ENCODE measurements around the gene SLC44A1. TPM values are rescaled to one million over a fixed set of nuclear protein-coding genes. Genes with fewer than 3 reads are reported as not detected.
A peak's percentile ranks its signal among the peaks of the same experiment; 100 is the strongest.

SLC44A1 gene
- total and polyA plus RNA-seq, 2 of the 13 experiments (the other 11 are each of a cell fraction or from before 2014, with no cell fraction given), result 21.4 to 40.8 TPM

DNA sequence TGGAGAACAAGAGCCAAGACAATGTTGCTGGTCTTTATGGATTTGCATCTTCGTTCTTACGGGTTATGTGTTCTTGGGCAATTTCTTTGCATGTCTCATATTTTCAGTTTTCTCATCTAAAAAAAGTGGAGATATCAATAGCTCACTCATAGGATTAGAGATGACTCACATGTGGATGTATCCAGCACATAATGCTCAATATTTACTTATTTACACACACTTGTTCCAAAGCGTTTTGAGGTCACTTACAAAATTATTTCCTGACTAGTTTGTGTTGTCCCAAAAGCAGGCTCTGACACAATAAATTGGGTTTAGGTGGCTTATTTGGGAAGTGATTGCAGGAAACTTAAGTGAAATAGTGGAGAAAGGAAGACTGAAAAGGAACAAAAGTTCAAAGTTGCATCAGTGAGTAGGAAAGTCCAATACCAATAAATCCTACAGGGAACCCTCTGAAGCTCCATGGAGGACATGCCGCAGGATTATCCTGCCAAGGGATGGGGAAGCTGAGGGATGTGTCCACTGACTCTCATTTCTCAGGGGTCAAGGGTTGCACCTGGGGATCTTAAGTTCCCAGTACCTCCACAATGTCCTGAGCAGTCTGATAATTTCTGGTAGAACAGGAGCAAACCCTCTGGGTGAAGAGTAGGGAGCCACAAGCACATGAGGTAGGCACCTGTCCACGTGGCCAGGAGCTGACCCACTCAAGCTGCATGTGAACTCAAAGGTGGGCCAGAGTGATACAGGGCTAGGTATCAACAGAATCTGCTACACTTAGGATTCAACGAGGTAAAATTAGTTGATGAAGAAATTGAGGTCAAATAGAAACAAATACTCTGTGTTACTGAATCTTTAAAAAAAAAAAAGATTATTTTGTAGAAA, 37.4 kb upstream of the SLC44A1 start:
- TF ChIP-seq MYNN (CRISPR knock-in tag; IDR thresholded peaks at IDR 0.05; ENCODE audit: low read depth) (no peak), FOSL2 (CRISPR knock-in tag; IDR thresholded peaks at IDR 0.05) (peak; percentile 26; the same call in 1 of the 2 replicates), SP2 (CRISPR knock-in tag; IDR thresholded peaks at IDR 0.05) (no peak)
- TF ChIP-seq, protein P1, sequence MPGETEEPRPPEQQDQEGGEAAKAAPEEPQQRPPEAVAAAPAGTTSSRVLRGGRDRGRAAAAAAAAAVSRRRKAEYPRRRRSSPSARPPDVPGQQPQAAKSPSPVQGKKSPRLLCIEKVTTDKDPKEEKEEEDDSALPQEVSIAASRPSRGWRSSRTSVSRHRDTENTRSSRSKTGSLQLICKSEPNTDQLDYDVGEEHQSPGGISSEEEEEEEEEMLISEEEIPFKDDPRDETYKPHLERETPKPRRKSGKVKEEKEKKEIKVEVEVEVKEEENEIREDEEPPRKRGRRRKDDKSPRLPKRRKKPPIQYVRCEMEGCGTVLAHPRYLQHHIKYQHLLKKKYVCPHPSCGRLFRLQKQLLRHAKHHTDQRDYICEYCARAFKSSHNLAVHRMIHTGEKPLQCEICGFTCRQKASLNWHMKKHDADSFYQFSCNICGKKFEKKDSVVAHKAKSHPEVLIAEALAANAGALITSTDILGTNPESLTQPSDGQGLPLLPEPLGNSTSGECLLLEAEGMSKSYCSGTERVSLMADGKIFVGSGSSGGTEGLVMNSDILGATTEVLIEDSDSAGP (CRISPR knock-in tag; IDR thresholded peaks at IDR 0.05; ENCODE audit: borderline replicate concordance), result no peak
- TF ChIP-seq, protein P2, sequence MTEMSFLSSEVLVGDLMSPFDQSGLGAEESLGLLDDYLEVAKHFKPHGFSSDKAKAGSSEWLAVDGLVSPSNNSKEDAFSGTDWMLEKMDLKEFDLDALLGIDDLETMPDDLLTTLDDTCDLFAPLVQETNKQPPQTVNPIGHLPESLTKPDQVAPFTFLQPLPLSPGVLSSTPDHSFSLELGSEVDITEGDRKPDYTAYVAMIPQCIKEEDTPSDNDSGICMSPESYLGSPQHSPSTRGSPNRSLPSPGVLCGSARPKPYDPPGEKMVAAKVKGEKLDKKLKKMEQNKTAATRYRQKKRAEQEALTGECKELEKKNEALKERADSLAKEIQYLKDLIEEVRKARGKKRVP (CRISPR knock-in tag; IDR thresholded peaks at IDR 0.05), result peak in 1 of 2 experiments; percentile 52; a peak in 2 of 4 replicates
- TF ChIP-seq, protein P3, sequence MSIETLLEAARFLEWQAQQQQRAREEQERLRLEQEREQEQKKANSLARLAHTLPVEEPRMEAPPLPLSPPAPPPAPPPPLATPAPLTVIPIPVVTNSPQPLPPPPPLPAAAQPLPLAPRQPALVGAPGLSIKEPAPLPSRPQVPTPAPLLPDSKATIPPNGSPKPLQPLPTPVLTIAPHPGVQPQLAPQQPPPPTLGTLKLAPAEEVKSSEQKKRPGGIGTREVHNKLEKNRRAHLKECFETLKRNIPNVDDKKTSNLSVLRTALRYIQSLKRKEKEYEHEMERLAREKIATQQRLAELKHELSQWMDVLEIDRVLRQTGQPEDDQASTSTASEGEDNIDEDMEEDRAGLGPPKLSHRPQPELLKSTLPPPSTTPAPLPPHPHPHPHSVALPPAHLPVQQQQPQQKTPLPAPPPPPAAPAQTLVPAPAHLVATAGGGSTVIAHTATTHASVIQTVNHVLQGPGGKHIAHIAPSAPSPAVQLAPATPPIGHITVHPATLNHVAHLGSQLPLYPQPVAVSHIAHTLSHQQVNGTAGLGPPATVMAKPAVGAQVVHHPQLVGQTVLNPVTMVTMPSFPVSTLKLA (IDR thresholded peaks at IDR 0.05), result peak; percentile 90
- Histone ChIP-seq H4K20me1 (ENCODE audit: insufficient read depth, low read length) (no peaks in the 10 kb centered on the region), H3K36me3 (replicated peaks in 1 of 2; ENCODE audit: control insufficient read depth in 1 of 2, insufficient read depth in 2 of 2, low read length in 2 of 2) (no peaks in the 10 kb centered on the region), H3K9ac (ENCODE audit: insufficient read depth, low read depth, low read length) (no peak overlapping the region), H3K4me2 (ENCODE audit: low read depth, low read length) (no peak overlapping the region), H3K4me3 (replicated peaks in 1 of 3; ENCODE audit: insufficient read depth in 1 of 3, low read depth in 2 of 3, low read length in 3 of 3) (no peak overlapping the region), H2AFZ (ENCODE audit: low read length) (no peak overlapping the region), H3K79me2 (ENCODE audit: insufficient read depth, low read length) (no peaks in the 10 kb centered on the region), H3K27ac (ENCODE audit: extremely low read length, insufficient read depth, low read length) (no peak overlapping the region), H3K4me1 (ENCODE audit: insufficient read depth, low read length) (peaks cover 9% of the 10 kb centered on the region), H3K9me3 (ENCODE audit: low read length) (no peaks in the 10 kb centered on the region), H3K27me3 (ENCODE audit: control insufficient read depth in 1 of 2, insufficient read depth in 2 of 2, low read length in 2 of 2) (no peaks in the 10 kb centered on the region)
- ChIA-PET CTCF (ENCODE audit: low intra/inter-chr PET ratio, low total read pairs) (no interaction called here), POLR2A (interaction anchor here (0.6 to 0.8 kb wide), 2 partner anchors 38 to 211 kb away, joined by 3 to 4 read pairs; partner anchors contain the start of gene SLC44A1)
- in situ Hi-C loops (cut with HindIII; ENCODE audit: extremely low pct_ligation_motif_present, low pct_unique_long_range_greater_than_20kb) (no loop called here), intact Hi-C loops (cut with micrococcal nuclease; ENCODE audit: unreplicated experiment) (no loop called here)
- BruUV-seq (replicated peaks), result no TSS peak
- ATAC-seq, result no peak
- no peak for DNase-seq (ENCODE audit: low spot score)
- 32% methylated on average over 6 of the region's 6 CpGs for WGBS (ENCODE audit: low lambda C conversion rate)
- no peak for FAIRE-seq
